ENCODE data around the gene PUM1. TPM values are rescaled to one million over a fixed set of nuclear protein-coding genes. Genes with fewer than 3 reads are reported as not detected.
A peak's percentile ranks its signal among the peaks of the same experiment; 100 is the strongest.

PUM1 gene
- total and polyA plus RNA-seq, 10 of the 15 experiments (the other 5 are each of a cell fraction or from before 2014, with no cell fraction given), result 21.4 to 75.3 (median 42.4) TPM

GRCh38 chr1:30895382-30895943 lies 170.1 kb downstream of the PUM1 start:
- H2AFZ ChIP-seq (ENCODE audit: control insufficient read depth, low read depth, low read length), result no peak overlapping the region

GRCh38 chr1:30894508-30894973 lies 171.0 kb downstream of the PUM1 start:
- intact Hi-C loops (cut with micrococcal nuclease; ENCODE audit: unreplicated experiment) (no loop called here), in situ Hi-C loops (cut with MboI) (no loop called here)
- BruUV-seq (replicated peaks), result no TSS peak
- RAD21 ChIA-PET (ENCODE audit: unreplicated experiment), result no interaction called here
- ATAC-seq, result no peak
- no peaks in the 10 kb centered on the region for H3K4me1 ChIP-seq (ENCODE audit: control insufficient read depth, insufficient read depth, low read length)
- no peak overlapping the region for H3K9ac ChIP-seq (ENCODE audit: control insufficient read depth, insufficient read depth, low read length)
- CTCF ChIA-PET, result no interaction called here
- no peaks in the 10 kb centered on the region for H3K9me3 ChIP-seq (replicated peaks; ENCODE audit: control insufficient read depth, insufficient read depth, low read length)
- DNase-seq (ENCODE audit: low read depth, low spot score), result no peak
- no peak for FAIRE-seq
- H3K27me3 ChIP-seq (replicated peaks in 1 of 2; ENCODE audit: control insufficient read depth in 2 of 2, insufficient read depth in 2 of 2, low read length in 1 of 2), result no peaks in the 10 kb centered on the region; a peak in 3 of 4 replicates
- SMC1A ChIA-PET (ENCODE audit: uncharacterized antibody, unreplicated experiment), result interaction anchor here (0.8 kb wide), 1 partner anchor 92 kb away, joined by 4 read pairs; no protein-coding TSS in a partner anchor
- WGBS (ENCODE audit: insufficient coverage, insufficient replicate concordance, low lambda C conversion rate, missing lambda C conversion rate), result 0% methylated on average over 6 of the region's 7 CpGs
- H2AFZ ChIP-seq (ENCODE audit: control insufficient read depth, low read depth, low read length), result no peak overlapping the region
- no peak overlapping the region for H3K4me2 ChIP-seq (ENCODE audit: control insufficient read depth, insufficient read depth)
- POLR2A ChIA-PET, result no interaction called here
- TF ChIP-seq PML (IDR thresholded peaks at IDR 0.05; ENCODE audit: low read length), result no peak
- TF ChIP-seq EGR1 (IDR thresholded peaks at IDR 0.05; ENCODE audit: borderline replicate concordance in 1 of 2, low read depth in 2 of 2, low read length in 2 of 2), result peak in 1 of 2 experiments; percentile 54; a peak in 2 of 3 replicates
- TF ChIP-seq MLLT1 (IDR thresholded peaks at IDR 0.05), result no peak
- peak; percentile 41; the same call in 1 of the 2 replicates for TF ChIP-seq ATF7 (IDR thresholded peaks at IDR 0.05; ENCODE audit: low read depth)
- H3K79me2 ChIP-seq (ENCODE audit: control insufficient read depth, insufficient read depth, low read length), result no peaks in the 10 kb centered on the region
- no peaks in the 10 kb centered on the region for H3K36me3 ChIP-seq (ENCODE audit: control insufficient read depth in 2 of 2, insufficient read depth in 2 of 2, low read length in 1 of 2)
- H3K27ac ChIP-seq (ENCODE audit: control insufficient read depth, insufficient read depth), result no peak overlapping the region
- H4K20me1 ChIP-seq (ENCODE audit: control insufficient read depth, insufficient read depth), result no peaks in the 10 kb centered on the region
- no peak overlapping the region for H3K4me3 ChIP-seq

More at GRCh38 chr1:30895382-30895943, 170.1 kb downstream of the PUM1 start:
- no peak for DNase-seq (ENCODE audit: low read depth, low spot score)
- ATAC-seq, result no peak
- no peaks in the 10 kb centered on the region for H3K4me1 ChIP-seq (ENCODE audit: control insufficient read depth, insufficient read depth, low read length)
- SMC1A ChIA-PET (ENCODE audit: uncharacterized antibody, unreplicated experiment), result interaction anchor here (0.8 kb wide), 1 partner anchor 93 kb away, joined by 4 read pairs; no protein-coding TSS in a partner anchor
- no peak overlapping the region for H3K4me2 ChIP-seq (ENCODE audit: control insufficient read depth, insufficient read depth)
- H3K9ac ChIP-seq (ENCODE audit: control insufficient read depth, insufficient read depth, low read length), result no peak overlapping the region
- POLR2A ChIA-PET, result no interaction called here
- H3K27ac ChIP-seq (ENCODE audit: control insufficient read depth, insufficient read depth), result no peak overlapping the region
- in situ Hi-C loops (cut with MboI), result no loop called here
- H3K36me3 ChIP-seq (ENCODE audit: control insufficient read depth in 2 of 2, insufficient read depth in 2 of 2, low read length in 1 of 2), result no peaks in the 10 kb centered on the region
- H3K27me3 ChIP-seq (replicated peaks in 1 of 2; ENCODE audit: control insufficient read depth in 2 of 2, insufficient read depth in 2 of 2, low read length in 1 of 2), result no peaks in the 10 kb centered on the region; a peak in 3 of 4 replicates
- RAD21 ChIA-PET (ENCODE audit: unreplicated experiment), result interaction anchor here (1.0 kb wide), 1 partner anchor 15 kb away, joined by 3 read pairs; no protein-coding TSS in a partner anchor
- no peaks in the 10 kb centered on the region for H4K20me1 ChIP-seq (ENCODE audit: control insufficient read depth, insufficient read depth)
- no peaks in the 10 kb centered on the region for H3K9me3 ChIP-seq (replicated peaks; ENCODE audit: control insufficient read depth, insufficient read depth, low read length)
- intact Hi-C loops (cut with micrococcal nuclease; ENCODE audit: unreplicated experiment), result no loop called here
- H3K79me2 ChIP-seq (ENCODE audit: control insufficient read depth, insufficient read depth, low read length), result no peaks in the 10 kb centered on the region
- FAIRE-seq, result no peak
- WGBS (ENCODE audit: insufficient coverage, insufficient replicate concordance, low lambda C conversion rate, missing lambda C conversion rate), result 26% methylated on average over 4 of the region's 6 CpGs
- TF ChIP-seq RBBP5 (conservative IDR thresholded peaks at IDR 0.05) (no peak), IKZF1 (conservative IDR thresholded peaks at IDR 0.05) (no peak), SIX5 (IDR thresholded peaks at IDR 0.05; ENCODE audit: low read depth, low read length, severe bottlenecking) (no peak), NFIC (IDR thresholded peaks at IDR 0.05; ENCODE audit: low read depth, low read length) (no peak), NFYB (IDR thresholded peaks at IDR 0.05; ENCODE audit: insufficient read depth, low read depth, low read length) (no peak)
- H3K4me3 ChIP-seq, result no peak overlapping the region
- CTCF ChIA-PET, result no interaction called here
- BruUV-seq (replicated peaks), result no TSS peak

All from GM12878 (cell line).